ENCODE data around the gene RGL2.
"Not testable (repeated sequence)": the region's sequence is repeated elsewhere in the genome, so short reads cannot be mapped to it uniquely, and the experiment has no call there.

Gene RGL2, protein sequence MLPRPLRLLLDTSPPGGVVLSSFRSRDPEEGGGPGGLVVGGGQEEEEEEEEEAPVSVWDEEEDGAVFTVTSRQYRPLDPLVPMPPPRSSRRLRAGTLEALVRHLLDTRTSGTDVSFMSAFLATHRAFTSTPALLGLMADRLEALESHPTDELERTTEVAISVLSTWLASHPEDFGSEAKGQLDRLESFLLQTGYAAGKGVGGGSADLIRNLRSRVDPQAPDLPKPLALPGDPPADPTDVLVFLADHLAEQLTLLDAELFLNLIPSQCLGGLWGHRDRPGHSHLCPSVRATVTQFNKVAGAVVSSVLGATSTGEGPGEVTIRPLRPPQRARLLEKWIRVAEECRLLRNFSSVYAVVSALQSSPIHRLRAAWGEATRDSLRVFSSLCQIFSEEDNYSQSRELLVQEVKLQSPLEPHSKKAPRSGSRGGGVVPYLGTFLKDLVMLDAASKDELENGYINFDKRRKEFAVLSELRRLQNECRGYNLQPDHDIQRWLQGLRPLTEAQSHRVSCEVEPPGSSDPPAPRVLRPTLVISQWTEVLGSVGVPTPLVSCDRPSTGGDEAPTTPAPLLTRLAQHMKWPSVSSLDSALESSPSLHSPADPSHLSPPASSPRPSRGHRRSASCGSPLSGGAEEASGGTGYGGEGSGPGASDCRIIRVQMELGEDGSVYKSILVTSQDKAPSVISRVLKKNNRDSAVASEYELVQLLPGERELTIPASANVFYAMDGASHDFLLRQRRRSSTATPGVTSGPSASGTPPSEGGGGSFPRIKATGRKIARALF
- total RNA-seq: 60.5 to 67.3 reads per million in 2 donors

GRCh38 chr6:33298773-33299236, at the start of gene RGL2:
Gene RGL2, minus strand, starts transcription at chr6:33298942. Its CDS starts 332 bp downstream, at chr6:33298610.
- peak in 3 of 5 experiments; percentile 38 to 79 (median 56) for DNase-seq

- DNase-seq: no peak
These were observed 49.1 kb upstream of the RGL2 start for GRCh38 chr6:33347816-33348215.

DNA sequence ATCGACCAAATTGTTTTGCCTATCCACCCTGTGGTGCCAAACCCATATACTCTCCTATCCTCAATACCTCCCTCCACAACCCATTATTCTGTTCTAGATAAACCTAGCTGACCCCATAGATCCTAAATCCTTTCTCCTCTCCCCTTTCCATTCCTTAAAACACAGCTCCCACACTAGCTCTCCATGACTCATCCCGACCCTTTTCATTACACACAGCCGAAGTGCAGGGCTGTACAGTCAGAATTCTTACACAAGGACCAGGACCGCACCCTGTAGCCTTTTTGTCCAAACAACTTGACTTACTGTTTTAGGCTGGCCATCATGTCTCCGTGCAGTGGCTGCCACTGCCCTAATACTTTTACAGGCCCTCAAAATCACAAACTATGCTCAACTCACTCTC, 48.2 kb upstream of the RGL2 start:
- DNase-seq: not testable (repeated sequence)

- DNase-seq: peak; percentile 34 to 93 (median 63)
These were observed 46.3 kb upstream of the RGL2 start for GRCh38 chr6:33344701-33345697.

DNA sequence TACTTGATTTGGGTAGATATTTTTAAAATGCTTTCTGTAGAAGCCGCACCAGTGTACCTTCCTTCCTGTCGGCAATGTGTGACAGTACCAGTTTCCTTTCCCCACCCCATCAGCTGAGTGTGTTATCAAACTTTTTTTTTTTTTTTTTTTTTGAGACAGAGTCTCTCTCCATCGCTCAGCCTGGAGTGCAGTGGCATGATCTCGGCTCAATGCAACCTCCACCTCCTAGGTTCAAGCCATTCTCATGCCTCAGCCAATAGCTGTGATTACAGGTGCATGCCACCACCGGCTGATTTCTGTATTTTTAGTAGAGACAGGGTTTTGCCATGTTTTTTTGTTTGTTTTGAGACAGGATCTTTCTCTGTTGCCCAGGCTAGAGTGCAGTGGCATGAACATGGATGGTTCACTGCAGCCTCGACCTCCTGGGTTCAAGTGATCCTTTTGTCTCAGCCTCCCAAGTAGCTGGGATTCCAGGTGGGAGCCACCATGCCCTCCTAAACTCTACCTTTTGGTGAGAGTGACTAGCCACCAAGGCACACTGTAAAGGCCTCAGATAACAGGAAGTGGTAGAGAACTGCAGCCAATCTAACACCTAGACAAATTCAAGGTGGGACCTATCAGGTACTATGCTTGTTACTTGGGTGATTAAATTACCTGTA, 45.3 kb upstream of the RGL2 start:
- peak in 4 of 5 experiments; percentile 17 to 95 (median 76) for DNase-seq

DNA sequence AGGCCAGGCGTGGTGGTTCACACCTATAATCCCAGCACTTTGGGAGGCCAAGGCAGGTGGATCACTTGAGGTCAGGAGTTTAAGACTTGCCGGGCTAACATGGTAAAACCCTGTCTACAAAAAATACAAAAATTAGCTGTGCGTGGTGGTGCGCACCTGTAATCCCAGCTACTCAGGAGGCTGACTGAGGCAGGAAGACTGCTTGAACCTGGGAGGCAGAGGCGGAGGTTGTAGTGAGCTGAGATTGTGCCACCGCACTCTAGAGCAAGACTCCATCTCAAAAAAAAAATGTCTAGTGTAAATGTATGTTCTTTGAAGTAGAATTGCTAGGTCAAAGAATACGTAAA, 44.8 kb upstream of the RGL2 start:
- peak in 1 of 5 experiments; percentile 13 for DNase-seq

DNA sequence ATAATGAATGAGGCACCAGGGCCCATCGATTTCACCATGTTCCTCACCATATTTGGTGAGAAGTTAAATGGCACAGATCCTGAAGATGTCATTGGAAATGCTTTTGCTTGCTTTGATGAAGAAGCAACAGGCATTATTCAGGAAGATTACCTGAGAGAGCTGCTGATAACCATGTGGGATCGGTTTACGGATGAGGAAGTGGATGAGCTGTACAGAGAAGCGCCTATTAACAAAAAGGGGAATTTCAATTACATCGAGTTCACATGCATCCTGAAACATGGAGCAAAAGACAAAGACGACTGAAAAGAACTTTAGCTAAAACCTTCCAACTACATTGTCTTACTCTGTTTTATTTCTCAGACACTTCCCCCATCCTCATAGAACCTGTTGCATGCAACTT, 40.5 kb upstream of the RGL2 start:
- DNase-seq: no peak

DNA sequence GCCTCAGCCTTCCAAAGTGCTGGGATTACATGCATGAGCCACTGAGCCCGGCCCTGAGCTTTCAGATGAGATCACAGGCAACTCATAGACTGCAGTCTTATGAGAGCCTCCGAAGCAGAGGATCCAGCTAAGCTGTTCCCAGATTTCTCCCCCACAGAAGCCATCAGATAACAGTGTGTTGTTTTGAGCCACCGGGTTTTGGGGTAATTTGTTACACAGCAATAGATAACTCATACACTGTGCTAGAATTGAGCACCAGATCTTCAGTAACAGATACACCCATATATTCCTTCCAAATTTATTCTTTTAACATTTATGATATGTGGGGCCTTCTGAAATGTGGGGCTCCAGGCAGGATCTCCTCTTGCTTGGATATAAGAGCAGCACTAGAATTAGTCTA, 37.8 kb upstream of the RGL2 start:
- DNase-seq: no peak

GRCh38 chr6:33335916-33336315, 37.2 kb upstream of the RGL2 start:
- no peak for DNase-seq

GRCh38 chr6:33333666-33334065, 34.9 kb upstream of the RGL2 start:
- DNase-seq: no peak

- no peak for DNase-seq
These were observed 32.0 kb upstream of the RGL2 start for GRCh38 chr6:33330736-33331135.

DNA sequence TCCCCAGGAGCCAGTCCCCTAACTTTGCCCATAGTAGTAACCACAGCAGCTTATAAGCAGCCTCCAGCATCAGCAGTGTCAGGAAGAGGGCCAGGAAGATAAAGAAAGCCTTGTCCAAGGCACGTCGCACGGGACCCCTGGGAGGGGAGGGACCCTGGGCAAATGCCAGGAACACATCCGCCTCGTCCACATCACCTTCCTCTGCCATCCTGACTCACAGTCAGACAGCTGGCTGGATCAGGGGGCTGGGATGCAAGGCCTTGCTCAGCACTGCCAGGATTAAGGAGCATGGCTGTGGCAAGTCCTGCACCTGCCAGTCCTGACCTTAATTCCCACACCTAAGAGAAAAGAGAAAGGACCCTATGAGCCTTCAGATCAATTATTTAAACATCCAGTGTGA, 30.3 kb upstream of the RGL2 start:
- no peak for DNase-seq

DNA sequence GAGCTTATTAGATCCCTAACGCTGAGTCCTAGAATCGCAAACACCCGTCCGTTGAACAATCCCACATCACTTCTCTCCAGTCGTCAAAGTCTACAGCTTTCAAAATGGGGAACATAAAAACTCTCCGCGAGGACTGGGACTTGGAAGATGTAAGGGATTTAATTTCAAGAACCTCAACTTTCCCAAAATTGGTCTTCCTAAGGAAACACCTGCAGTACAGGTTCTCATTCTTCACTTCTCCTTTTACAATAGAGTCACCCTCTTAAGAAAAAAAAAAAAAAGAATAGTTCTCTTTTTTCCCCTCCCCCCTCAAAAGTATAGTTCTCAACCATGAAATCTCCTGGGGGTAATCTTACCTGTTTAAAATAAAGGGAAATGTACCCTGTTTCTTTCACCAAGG, 25.4 kb upstream of the RGL2 start:
- DNase-seq: no peak

DNA sequence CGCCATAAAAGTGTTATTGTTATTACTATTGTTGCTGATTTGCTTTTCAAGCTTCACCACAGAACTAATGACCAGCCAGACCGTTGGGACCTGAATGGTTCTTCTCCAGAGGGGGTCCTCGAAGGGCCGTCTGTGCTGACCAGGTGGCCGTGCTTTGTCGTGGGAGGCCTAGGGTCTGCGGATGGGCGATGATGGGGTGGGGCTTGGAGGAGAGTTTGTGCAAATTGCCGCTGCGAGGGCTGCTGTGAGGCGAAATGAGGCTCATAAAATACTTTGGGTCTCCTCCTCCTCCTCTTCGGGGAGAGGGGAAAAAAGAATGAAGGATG, 24.8 kb upstream of the RGL2 start:
- peak in 1 of 5 experiments; percentile 32 for DNase-seq

DNA sequence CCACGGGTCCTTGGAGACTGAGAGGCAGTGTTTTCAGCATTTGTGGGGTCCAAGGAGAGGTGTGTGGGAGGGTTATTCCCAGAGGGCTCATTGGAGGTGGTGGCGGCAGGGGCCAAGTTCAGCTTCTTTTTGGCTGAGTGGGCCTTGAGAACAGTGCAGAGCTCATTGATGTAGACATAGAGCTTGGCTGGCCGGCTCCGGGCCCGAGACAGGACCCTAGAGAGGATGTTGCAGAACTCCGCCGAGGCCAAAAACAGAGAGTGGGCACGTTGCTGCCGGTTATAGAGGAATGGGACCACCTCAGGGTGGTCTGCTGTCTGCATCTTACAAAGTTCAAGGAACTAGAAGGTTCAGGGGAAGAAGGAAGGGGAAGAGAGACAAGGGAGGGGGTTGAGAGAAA, 22.5 kb upstream of the RGL2 start:
- DNase-seq: no peak

DNA sequence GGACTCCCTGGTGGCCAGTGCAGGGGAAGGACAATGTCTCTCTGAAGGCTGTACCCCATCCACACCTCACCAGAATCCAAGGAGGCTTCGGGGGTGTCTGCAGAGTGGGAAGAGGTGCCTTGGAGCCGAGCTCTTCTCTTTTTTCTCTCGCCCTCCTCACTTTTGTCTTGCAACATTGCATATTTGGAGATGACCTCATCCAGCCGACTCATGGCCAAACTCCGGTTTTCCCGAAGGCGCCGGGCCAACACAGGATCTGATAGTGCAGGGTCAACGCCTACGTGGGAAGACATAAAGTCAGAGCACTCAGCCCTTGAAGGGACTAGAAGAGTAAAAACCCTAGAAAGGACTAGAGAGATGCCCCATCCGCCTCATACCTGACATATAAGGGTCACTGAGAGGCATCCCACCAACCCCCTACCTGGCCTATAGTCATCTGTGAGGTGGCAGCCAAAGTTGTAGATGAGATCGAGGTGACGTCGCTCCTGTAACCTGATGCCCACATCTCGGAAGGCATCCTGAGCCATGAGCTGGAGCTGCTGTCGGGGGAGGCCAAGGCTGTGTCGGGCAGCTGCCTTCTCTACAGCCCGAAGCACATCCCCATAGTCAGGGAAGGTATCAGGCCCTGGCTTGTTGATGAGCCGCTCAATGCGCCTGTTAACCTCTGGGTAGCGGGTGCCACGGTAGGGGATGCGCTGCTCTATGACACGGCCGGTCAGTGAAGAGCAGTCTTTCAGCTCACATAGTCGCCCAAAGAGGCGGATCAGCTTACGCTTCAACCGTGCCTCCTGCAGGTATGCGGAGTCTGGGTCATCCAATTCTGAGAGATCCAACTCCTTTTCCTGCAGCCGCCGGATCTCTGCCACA, 21.8 kb upstream of the RGL2 start:
- no peak for DNase-seq

GRCh38 chr6:33319939-33320314, 21.2 kb upstream of the RGL2 start:
- DNase-seq: no peak

DNA sequence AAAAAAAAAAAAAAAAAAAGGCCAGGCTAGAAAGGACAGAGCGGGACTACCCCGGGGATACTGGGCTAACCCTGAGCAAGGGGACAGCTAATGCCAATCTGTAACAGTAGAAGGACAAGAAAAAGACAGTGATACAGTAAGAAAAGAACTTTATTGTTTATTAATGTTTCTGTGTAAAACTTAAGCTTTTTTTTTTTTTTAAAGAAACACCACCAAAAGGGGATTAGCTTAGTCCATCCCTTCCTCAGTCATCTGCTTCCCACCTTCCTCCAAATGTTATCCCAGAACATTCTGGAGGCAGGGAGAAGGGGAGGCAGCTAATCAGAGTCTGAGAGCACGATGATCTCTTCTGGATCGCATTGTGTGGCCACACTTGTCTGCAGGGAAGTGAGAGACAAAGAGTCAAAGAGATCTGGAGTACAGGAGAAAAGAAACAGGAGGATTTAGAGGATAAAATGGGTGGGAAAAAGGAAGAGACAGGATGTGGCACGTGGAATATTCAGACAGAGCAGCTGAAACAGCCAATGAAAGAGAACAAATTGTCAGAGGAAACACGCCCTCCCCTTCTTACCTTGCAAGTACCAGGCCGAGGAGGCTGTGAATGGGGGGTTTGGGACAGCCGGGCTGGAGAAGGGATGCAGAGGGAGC, 19.8 kb upstream of the RGL2 start:
- no peak for DNase-seq

- peak; percentile 88 to 98 (median 94) for DNase-seq
These were observed 19.1 kb upstream of the RGL2 start, which contains the start of gene ZBTB22 for GRCh38 chr6:33317669-33318425. Gene ZBTB22, minus strand, starts transcription at chr6:33317744. Its CDS starts 828 bp downstream, at chr6:33316916.

DNA sequence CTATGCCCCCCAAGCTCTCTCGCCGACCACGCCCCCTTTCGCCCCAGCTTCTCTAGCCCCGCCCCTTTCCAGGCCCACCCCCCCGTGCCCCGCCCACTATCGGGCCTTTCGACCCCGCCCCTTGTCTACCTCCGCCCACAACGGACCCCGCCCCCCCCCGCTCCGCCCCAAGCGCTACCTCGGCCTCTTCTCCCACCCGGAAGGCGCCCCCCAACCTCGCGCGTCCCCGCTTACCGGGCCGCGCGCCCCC, 18.6 kb upstream of the RGL2 start:
- DNase-seq: no peak

Measured in T-helper 2 cell (primary cell).